ENCODE measurements around the gene IPO9.

DNA sequence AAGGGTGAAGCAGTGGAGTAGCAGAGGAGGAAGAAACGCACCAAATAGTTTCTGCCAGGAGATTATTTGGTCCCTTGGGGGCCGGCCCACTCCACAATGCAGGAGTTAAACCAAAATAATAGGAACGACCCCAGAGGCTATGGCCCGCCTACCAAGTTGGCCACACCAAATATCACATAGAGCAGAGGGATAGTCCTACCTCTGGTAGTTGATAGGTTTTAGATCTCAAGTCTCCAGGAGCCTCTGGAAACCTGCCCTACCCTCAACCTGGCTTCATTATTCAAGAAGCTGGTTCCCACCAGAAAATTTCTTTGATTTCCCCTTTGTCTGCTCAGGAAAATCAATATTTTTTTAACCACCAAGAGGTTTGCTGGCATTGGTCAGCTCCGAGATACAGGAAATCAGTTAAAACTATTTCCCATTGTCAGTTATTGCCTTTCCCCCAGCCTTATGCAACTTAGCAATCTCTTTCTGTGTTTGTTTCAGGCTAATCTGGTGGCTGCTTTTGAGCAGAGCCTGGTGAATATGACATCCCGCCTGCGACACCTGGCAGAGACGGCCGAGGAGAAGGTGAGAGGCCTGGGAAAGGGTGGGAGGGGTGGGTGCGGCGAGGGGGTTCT, 35.5 kb upstream of the IPO9 start:
- TF ChIP-seq, protein P1, sequence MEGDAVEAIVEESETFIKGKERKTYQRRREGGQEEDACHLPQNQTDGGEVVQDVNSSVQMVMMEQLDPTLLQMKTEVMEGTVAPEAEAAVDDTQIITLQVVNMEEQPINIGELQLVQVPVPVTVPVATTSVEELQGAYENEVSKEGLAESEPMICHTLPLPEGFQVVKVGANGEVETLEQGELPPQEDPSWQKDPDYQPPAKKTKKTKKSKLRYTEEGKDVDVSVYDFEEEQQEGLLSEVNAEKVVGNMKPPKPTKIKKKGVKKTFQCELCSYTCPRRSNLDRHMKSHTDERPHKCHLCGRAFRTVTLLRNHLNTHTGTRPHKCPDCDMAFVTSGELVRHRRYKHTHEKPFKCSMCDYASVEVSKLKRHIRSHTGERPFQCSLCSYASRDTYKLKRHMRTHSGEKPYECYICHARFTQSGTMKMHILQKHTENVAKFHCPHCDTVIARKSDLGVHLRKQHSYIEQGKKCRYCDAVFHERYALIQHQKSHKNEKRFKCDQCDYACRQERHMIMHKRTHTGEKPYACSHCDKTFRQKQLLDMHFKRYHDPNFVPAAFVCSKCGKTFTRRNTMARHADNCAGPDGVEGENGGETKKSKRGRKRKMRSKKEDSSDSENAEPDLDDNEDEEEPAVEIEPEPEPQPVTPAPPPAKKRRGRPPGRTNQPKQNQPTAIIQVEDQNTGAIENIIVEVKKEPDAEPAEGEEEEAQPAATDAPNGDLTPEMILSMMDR (optimal IDR thresholded peaks at IDR 0.05 in 1 of 3, IDR thresholded peaks at IDR 0.05 in 1 of 3, conservative IDR thresholded peaks at IDR 0.05 in 1 of 3; ENCODE audit: extremely low read depth in 1 of 3, insufficient read depth in 2 of 3, low read length in 3 of 3): no peak
- TF ChIP-seq EZH2 (IDR thresholded peaks at IDR 0.05; ENCODE audit: low read length): no peak
